CD14-positive monocyte (primary cell): ENCODE measurements around the gene TOMM40. TPM values are rescaled to one million over a fixed set of nuclear protein-coding genes. Genes with fewer than 3 reads are reported as not detected.

Experiments
- DNase-seq, 3 donors: peaks; one replicate each; pipeline ENCODE4 v3.0.0-alpha.2; 2011 to 2022
- H2AFZ ChIP-seq: 2 replicates; pipeline ENCODE4 v1.6.0; 2012; ENCODE audit warnings: mild to moderate bottlenecking, low read depth, low read length, inconsistent platforms; ENCODE audit not compliant: insufficient read depth, poor library complexity, severe bottlenecking
- H3K27ac ChIP-seq, 2 donors: 1 replicate in 1 of 2; 2 replicates in 1 of 2; pipeline ENCODE4 v1.5.1; 2012 to 2013; ENCODE audit warnings: low read length in 2 of 2, control low read depth in 1 of 2, inconsistent platforms in 1 of 2, low read depth in 1 of 2, mild to moderate bottlenecking in 1 of 2
- H3K27me3 ChIP-seq, 2 donors: one replicate each; pipeline versions ENCODE4 v1.6.0 to v1.6.1; 2011 to 2013; ENCODE audit warnings: low read length in 2 of 2; ENCODE audit not compliant: control insufficient read depth in 2 of 2, insufficient read depth in 2 of 2
- H3K36me3 ChIP-seq, 2 donors: replicated peaks in 1 of 2; 1 replicate in 1 of 2; 2 replicates in 1 of 2; pipeline versions ENCODE4 v1.5.1 to v1.6.1; 2012 to 2013; ENCODE audit warnings: low read length in 2 of 2, control low read depth in 1 of 2, inconsistent platforms in 1 of 2, mild to moderate bottlenecking in 1 of 2; ENCODE audit not compliant: insufficient read depth in 2 of 2, control insufficient read depth in 1 of 2
- H3K4me1 ChIP-seq, 2 donors: 1 replicate in 1 of 2; 2 replicates in 1 of 2; pipeline versions ENCODE4 v1.5.1 to v1.6.1; 2012 to 2013; ENCODE audit warnings: low read length in 2 of 2, control low read depth in 1 of 2, inconsistent platforms in 1 of 2, mild to moderate bottlenecking in 1 of 2, moderate library complexity in 1 of 2; ENCODE audit not compliant: insufficient read depth in 2 of 2, control insufficient read depth in 1 of 2
- H3K4me2 ChIP-seq: replicated peaks from 2 replicates; pipeline ENCODE3; 2012; ENCODE audit warnings: low read length, moderate library complexity, mild to moderate bottlenecking; ENCODE audit not compliant: poor library complexity, severe bottlenecking; ENCODE audit errors: extremely low read depth
- H3K4me3 ChIP-seq, 3 experiments: fragments of 200-600 bp in 1 of 3; sonication (generic) in 1 of 3; replicated peaks in 1 of 3; 1 replicate in 2 of 3; 2 replicates in 1 of 3; pipeline ENCODE4 v1.5.1; 2011 to 2013; ENCODE audit warnings: low read length in 3 of 3, mild to moderate bottlenecking in 3 of 3, control low read depth in 2 of 3, low read depth in 2 of 3, inconsistent platforms in 1 of 3, moderate library complexity in 1 of 3
- H3K79me2 ChIP-seq: 2 replicates; pipeline ENCODE4 v1.6.0; 2012; ENCODE audit warnings: mild to moderate bottlenecking, control low read depth, inconsistent platforms, low read length, moderate library complexity; ENCODE audit not compliant: insufficient read depth
- H3K9ac ChIP-seq: 2 replicates; pipeline ENCODE4 v1.6.0; 2017; ENCODE audit warnings: low read length, mild to moderate bottlenecking; ENCODE audit not compliant: insufficient read depth, poor library complexity, severe bottlenecking
- H3K9me3 ChIP-seq, 2 donors: replicated peaks in 1 of 2; 1 replicate in 1 of 2; 2 replicates in 1 of 2; pipeline versions ENCODE4 v1.5.1 to v1.6.1; 2012 to 2013; ENCODE audit warnings: low read length in 2 of 2, control low read depth in 1 of 2; ENCODE audit not compliant: control insufficient read depth in 1 of 2, insufficient read depth in 1 of 2
- H4K20me1 ChIP-seq: 2 replicates; pipeline ENCODE4 v1.6.0; 2012; ENCODE audit warnings: mild to moderate bottlenecking, low read length, control low read depth, moderate library complexity; ENCODE audit not compliant: insufficient read depth
- H3K27ac Mint-ChIP-seq, 7 donors: one replicate each; pipeline ENCODE4 v1.8.0; 2020; ENCODE audit warnings: mild to moderate bottlenecking in 7 of 7, mixed read lengths in 7 of 7, moderate library complexity in 6 of 7, inconsistent platforms in 2 of 7
- H3K27me3 Mint-ChIP-seq, 3 donors: one replicate each; pipeline ENCODE4 v1.8.0; 2021 to 2022; ENCODE audit warnings: low read depth in 3 of 3, mild to moderate bottlenecking in 3 of 3, mixed read lengths in 3 of 3, moderate library complexity in 3 of 3, inconsistent platforms in 1 of 3
- H3K36me3 Mint-ChIP-seq, 2 donors: one replicate each; pipeline ENCODE4 v1.8.0; 2020; ENCODE audit warnings: mixed read lengths in 2 of 2, inconsistent platforms in 1 of 2, mild to moderate bottlenecking in 1 of 2
- H3K4me1 Mint-ChIP-seq: one replicate; pipeline ENCODE4 v1.8.0; 2020; ENCODE audit warnings: mild to moderate bottlenecking, mixed read lengths
- H3K4me3 Mint-ChIP-seq, 2 donors: one replicate each; pipeline ENCODE4 v1.8.0; 2020; ENCODE audit warnings: mild to moderate bottlenecking in 2 of 2, mixed read lengths in 2 of 2, moderate library complexity in 1 of 2
- H3K9me3 Mint-ChIP-seq, 7 donors: one replicate each; pipeline ENCODE4 v1.8.0; 2020 to 2022; ENCODE audit warnings: mixed read lengths in 7 of 7, mild to moderate bottlenecking in 6 of 7, moderate library complexity in 6 of 7, inconsistent platforms in 2 of 7
- WGBS: methylation state at CpG from one replicate; pipeline ENCODE4 v1.1.5; 2013; ENCODE audit warnings: missing lambda C conversion rate; ENCODE audit not compliant: insufficient coverage; 5-methylcytosine and 5-hydroxymethylcytosine counted together
- intact Hi-C, 2 donors: fragments of 100-400 bp; cut with micrococcal nuclease; formaldehyde crosslinking; loops; one replicate each; pipeline versions ENCODE4 v1.15.0 to v1.15.1; 2023
- polyA plus RNA-seq, 3 donors: library from polyadenylated mRNA; depleted of rRNA in 1 of 3; unstranded in 2 of 3; stranded (reverse) in 1 of 3; fragments of 300-500 nt in 2 of 3; fragments of >200 nt in 1 of 3; fragmentation: Illumina TruSeq in 2 of 3; gene quantifications; 1 replicate in 2 of 3; 2 replicates in 1 of 3; pipeline ENCODE4 v1.2.3, GENCODE V29; 2012 to 2021
- TF ChIP-seq, protein P1 (sequence below): fragments of 200-600 bp; IDR thresholded peaks from one replicate; pipeline ENCODE4 v1.8.0; 2022; ENCODE audit warnings: antibody characterized with exemption, mild to moderate bottlenecking

The TOMM40 gene
- polyA plus RNA-seq, 3 donors: 15.0 to 25.4 (median 16.4) TPM

DNA sequence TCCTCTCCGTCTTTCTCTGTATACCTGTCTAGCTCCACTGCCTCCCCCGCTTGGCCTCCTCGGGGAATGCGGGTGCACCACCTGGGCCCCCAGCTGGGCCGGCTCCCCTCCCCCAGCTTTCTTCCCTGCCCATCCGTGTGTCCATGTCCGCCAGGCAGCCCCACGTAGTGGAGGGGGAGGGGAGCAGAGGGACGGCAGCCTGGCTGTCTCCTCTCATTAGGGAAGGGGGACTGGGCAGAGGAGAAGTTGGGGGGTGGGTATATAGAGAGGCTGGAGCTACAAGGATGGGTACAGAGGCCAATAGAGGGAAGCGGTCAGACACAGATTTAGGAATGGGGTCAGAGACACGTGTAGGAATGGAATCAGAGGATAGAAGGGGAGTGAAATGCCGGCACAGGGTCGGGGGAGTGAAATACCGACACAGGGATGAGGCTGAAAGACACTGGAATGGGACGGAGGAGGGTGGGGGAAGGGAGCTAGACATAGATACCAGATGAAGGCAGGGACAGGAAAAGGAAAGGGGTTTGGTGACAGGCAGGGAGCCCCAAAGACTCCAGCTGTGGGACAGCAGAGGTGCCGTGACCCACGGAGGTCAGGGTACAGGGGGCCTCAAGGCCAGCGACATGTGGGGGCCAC is 42.1 kb upstream of the TOMM40 start:
- peaks cover 0 to 3% (median 0%) of the 10 kb centered on the region in 7 donors for H3K9me3 Mint-ChIP-seq
- peaks cover 38% of the 10 kb centered on the region for H4K20me1 ChIP-seq
- TF ChIP-seq, protein P1, sequence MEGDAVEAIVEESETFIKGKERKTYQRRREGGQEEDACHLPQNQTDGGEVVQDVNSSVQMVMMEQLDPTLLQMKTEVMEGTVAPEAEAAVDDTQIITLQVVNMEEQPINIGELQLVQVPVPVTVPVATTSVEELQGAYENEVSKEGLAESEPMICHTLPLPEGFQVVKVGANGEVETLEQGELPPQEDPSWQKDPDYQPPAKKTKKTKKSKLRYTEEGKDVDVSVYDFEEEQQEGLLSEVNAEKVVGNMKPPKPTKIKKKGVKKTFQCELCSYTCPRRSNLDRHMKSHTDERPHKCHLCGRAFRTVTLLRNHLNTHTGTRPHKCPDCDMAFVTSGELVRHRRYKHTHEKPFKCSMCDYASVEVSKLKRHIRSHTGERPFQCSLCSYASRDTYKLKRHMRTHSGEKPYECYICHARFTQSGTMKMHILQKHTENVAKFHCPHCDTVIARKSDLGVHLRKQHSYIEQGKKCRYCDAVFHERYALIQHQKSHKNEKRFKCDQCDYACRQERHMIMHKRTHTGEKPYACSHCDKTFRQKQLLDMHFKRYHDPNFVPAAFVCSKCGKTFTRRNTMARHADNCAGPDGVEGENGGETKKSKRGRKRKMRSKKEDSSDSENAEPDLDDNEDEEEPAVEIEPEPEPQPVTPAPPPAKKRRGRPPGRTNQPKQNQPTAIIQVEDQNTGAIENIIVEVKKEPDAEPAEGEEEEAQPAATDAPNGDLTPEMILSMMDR: no peak
- intact Hi-C loops: loop anchor here (2.0 to 10.0 kb wide), 6 partner anchors 20 to 274 kb away; partner anchors contain the start of gene CLPTM1 (in 1 of the 2)
- H3K36me3 ChIP-seq: no peaks in the 10 kb centered on the region
- peaks cover 47% of the 10 kb centered on the region for H3K4me1 Mint-ChIP-seq
- peaks cover 0 to 3% of the 10 kb centered on the region in 2 donors for H3K27me3 ChIP-seq
- H3K9me3 ChIP-seq: no peaks in the 10 kb centered on the region
- H3K9ac ChIP-seq: no peak overlapping the region
- H3K4me2 ChIP-seq: peak overlapping the region; percentile 98
- peak overlapping the region in 1 of 3 experiments; percentile 94 for H3K4me3 ChIP-seq
- peaks cover 6 to 11% of the 10 kb centered on the region in 2 donors for H3K36me3 Mint-ChIP-seq
- H3K27ac Mint-ChIP-seq: peak overlapping the region in 4 of 7 donors; percentile 26 to 82 (median 54)
- H3K4me3 Mint-ChIP-seq: peak overlapping the region; percentile 96
- H2AFZ ChIP-seq: no peak overlapping the region
- H3K27ac ChIP-seq: no peak overlapping the region
- no peak for DNase-seq
- peaks cover 16 to 34% (median 26%) of the 10 kb centered on the region in 3 donors for H3K27me3 Mint-ChIP-seq
- H3K4me1 ChIP-seq: peaks cover 45 to 53% of the 10 kb centered on the region in 2 donors
- WGBS: 32% methylated on average over 11 of the region's 18 CpGs
- H3K79me2 ChIP-seq: no peaks in the 10 kb centered on the region

DNA sequence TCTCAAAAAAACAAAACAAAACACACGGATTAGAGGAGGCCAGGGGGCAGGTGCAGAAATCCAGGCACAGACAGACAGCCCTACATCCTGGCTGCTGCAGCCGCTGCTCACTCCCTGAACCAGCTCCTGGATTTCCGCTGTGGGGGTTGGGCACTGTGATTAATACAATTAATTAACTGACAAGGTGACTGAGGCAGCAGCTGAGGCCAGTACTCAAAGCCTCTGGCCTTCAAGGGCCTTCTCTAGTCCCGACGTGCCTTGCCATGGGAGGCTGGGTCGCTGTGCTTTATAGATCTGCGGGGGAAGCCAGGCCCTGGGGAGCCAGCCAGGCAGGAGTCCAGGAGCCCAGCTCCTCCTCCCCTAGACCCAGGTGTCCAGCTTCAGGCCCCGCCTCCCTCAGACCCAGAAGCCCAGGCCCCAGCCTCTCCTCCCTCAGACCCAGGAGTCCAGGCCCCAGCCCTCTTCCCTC is 40.4 kb upstream of the TOMM40 start:
- intact Hi-C loops: no loop called here
- Histone ChIP-seq H3K4me3 (no peak overlapping the region), H3K36me3 (no peaks in the 10 kb centered on the region), H3K9me3 (no peaks in the 10 kb centered on the region), H3K4me1 (peaks cover 32 to 36% of the 10 kb centered on the region in 2 donors), H3K27ac (no peak overlapping the region), H2AFZ (no peak overlapping the region), H3K27me3 (peaks cover 0 to 3% of the 10 kb centered on the region in 2 donors), H3K9ac (no peak overlapping the region), H4K20me1 (peaks cover 38% of the 10 kb centered on the region), H3K79me2 (no peaks in the 10 kb centered on the region), H3K4me2 (no peak overlapping the region)
- Mint-ChIP-seq H3K36me3 (peaks cover 6 to 11% of the 10 kb centered on the region in 2 donors), H3K9me3 (peaks cover 0 to 3% (median 0%) of the 10 kb centered on the region in 7 donors), H3K4me1 (peaks cover 40% of the 10 kb centered on the region), H3K27me3 (peaks cover 16 to 34% (median 25%) of the 10 kb centered on the region in 3 donors), H3K27ac (no peak overlapping the region), H3K4me3 (no peak overlapping the region)
- no peak for DNase-seq
- TF ChIP-seq, protein P1: no peak
- 90% methylated on average over 5 of the region's 8 CpGs for WGBS
